ENCODE data around the gene SLCO1B1. TPM values are rescaled to one million over a fixed set of nuclear protein-coding genes. Genes with fewer than 3 reads are reported as not detected.
A peak's percentile ranks its signal among the peaks of the same experiment; 100 is the strongest.

Gene SLCO1B1
- polyA plus RNA-seq, 1 experiment, result not detected

GRCh38 chr12:21151184-21151583, 20.2 kb downstream of the SLCO1B1 start:
- no peaks in the 10 kb centered on the region for H3K36me3 ChIP-seq (ENCODE audit: control insufficient read depth, insufficient read depth, low read length)
- no peaks in the 10 kb centered on the region for H3K27me3 ChIP-seq (ENCODE audit: control insufficient read depth, insufficient read depth, low read length)
- DNase-seq (ENCODE audit: low read depth), result no peak
- CTCF ChIA-PET, result no interaction called here
- TF ChIP-seq CTCF (IDR thresholded peaks at IDR 0.05; ENCODE audit: insufficient read depth, low read depth, low read length), result no peak
- H3K4me3 ChIP-seq (ENCODE audit: low read depth, low read length), result no peak overlapping the region
- POLR2A ChIA-PET, result no interaction called here

GRCh38 chr12:21155522-21156351, 24.7 kb downstream of the SLCO1B1 start:
- DNase-seq (ENCODE audit: low read depth), result no peak
- Histone ChIP-seq H3K4me3 (ENCODE audit: low read depth, low read length) (no peak overlapping the region), H3K36me3 (ENCODE audit: control insufficient read depth, insufficient read depth, low read length) (no peaks in the 10 kb centered on the region), H3K27me3 (ENCODE audit: control insufficient read depth, insufficient read depth, low read length) (no peaks in the 10 kb centered on the region)
- ChIA-PET CTCF (no interaction called here), POLR2A (no interaction called here)
- TF ChIP-seq CTCF (IDR thresholded peaks at IDR 0.05; ENCODE audit: insufficient read depth, low read depth, low read length), result no peak

- DNase-seq (ENCODE audit: low read depth), result no peak
- no peak for TF ChIP-seq CTCF (IDR thresholded peaks at IDR 0.05; ENCODE audit: insufficient read depth, low read depth, low read length)
- Histone ChIP-seq H3K27me3 (ENCODE audit: control insufficient read depth, insufficient read depth, low read length) (no peaks in the 10 kb centered on the region), H3K4me3 (ENCODE audit: low read depth, low read length) (no peak overlapping the region), H3K36me3 (ENCODE audit: control insufficient read depth, insufficient read depth, low read length) (no peaks in the 10 kb centered on the region)
- ChIA-PET POLR2A (no interaction called here), CTCF (interaction anchor here (0.5 kb wide), 1 partner anchor 408 kb away, joined by 3 read pairs; no protein-coding TSS in a partner anchor)
Observed at GRCh38 chr12:21165048-21165447, 34.1 kb downstream of the SLCO1B1 start.

- TF ChIP-seq CTCF (IDR thresholded peaks at IDR 0.05; ENCODE audit: insufficient read depth, low read depth, low read length), result peak; percentile 71
- no peak overlapping the region for H3K4me3 ChIP-seq (ENCODE audit: low read depth, low read length)
- CTCF ChIA-PET, result no interaction called here
- no peaks in the 10 kb centered on the region for H3K36me3 ChIP-seq (ENCODE audit: control insufficient read depth, insufficient read depth, low read length)
- H3K27me3 ChIP-seq (ENCODE audit: control insufficient read depth, insufficient read depth, low read length), result no peaks in the 10 kb centered on the region
- DNase-seq (ENCODE audit: low read depth), result no peak
- POLR2A ChIA-PET, result no interaction called here
Observed at GRCh38 chr12:21169878-21170472, 39.0 kb downstream of the SLCO1B1 start.

- no peak overlapping the region for H3K4me3 ChIP-seq (ENCODE audit: low read depth, low read length)
- CTCF ChIA-PET, result interaction anchor here (0.6 kb wide), 1 partner anchor 15 kb away, joined by 3 read pairs; no protein-coding TSS in a partner anchor
- no peak for TF ChIP-seq CTCF (IDR thresholded peaks at IDR 0.05; ENCODE audit: insufficient read depth, low read depth, low read length)
- POLR2A ChIA-PET, result no interaction called here
- DNase-seq (ENCODE audit: low read depth), result no peak
- no peaks in the 10 kb centered on the region for H3K27me3 ChIP-seq (ENCODE audit: control insufficient read depth, insufficient read depth, low read length)
- H3K36me3 ChIP-seq (ENCODE audit: control insufficient read depth, insufficient read depth, low read length), result no peaks in the 10 kb centered on the region
Observed at GRCh38 chr12:21172079-21172478, 41.1 kb downstream of the SLCO1B1 start.
